Astrocyte (in vitro differentiated cells and primary cell): ENCODE measurements around the gene FGF12. TPM values are rescaled to one million over a fixed set of nuclear protein-coding genes. Genes with fewer than 3 reads are reported as not detected.

ENCODE experiments used
- DNase-seq: peaks from one replicate; pipeline ENCODE4 v3.0.0-alpha.2; 2010; ENCODE audit warnings: low read depth
- FAIRE-seq: peaks from 2 replicates; lab custom pipeline; 2011; peaks lifted over from hg19 to GRCh38; lab: Jason Lieb, UNC
- H2AFZ ChIP-seq: 2 replicates; pipeline ENCODE4 v1.6.0; 2012; ENCODE audit warnings: low read depth, low read length, inconsistent platforms
- H3K27ac ChIP-seq: 2 replicates; pipeline ENCODE4 v1.5.1; 2011; ENCODE audit warnings: low read depth, low read length, inconsistent platforms
- H3K27me3 ChIP-seq: 2 replicates; pipeline ENCODE4 v1.6.0; 2011; ENCODE audit warnings: low read length, inconsistent platforms; ENCODE audit not compliant: insufficient read depth
- H3K36me3 ChIP-seq: 2 replicates; pipeline ENCODE4 v1.5.1; 2011; ENCODE audit warnings: low read length, inconsistent platforms; ENCODE audit not compliant: insufficient read depth
- H3K4me1 ChIP-seq: 2 replicates; pipeline ENCODE4 v1.5.1; 2011; ENCODE audit warnings: low read length, inconsistent platforms; ENCODE audit not compliant: insufficient read depth
- H3K4me2 ChIP-seq: 2 replicates; pipeline ENCODE4 v1.6.0; 2012; ENCODE audit warnings: low read length, inconsistent platforms
- H3K4me3 ChIP-seq: 2 replicates; pipeline ENCODE4 v1.5.1; 2011; ENCODE audit warnings: low read depth, mild to moderate bottlenecking, low read length, inconsistent platforms; ENCODE audit not compliant: insufficient read depth
- H3K79me2 ChIP-seq: 2 replicates; pipeline ENCODE4 v1.6.0; 2012; ENCODE audit warnings: mild to moderate bottlenecking, low read length, inconsistent platforms; ENCODE audit not compliant: insufficient read depth
- H3K9ac ChIP-seq: 2 replicates; pipeline ENCODE4 v1.6.0; 2012; ENCODE audit warnings: mild to moderate bottlenecking, low read length, inconsistent platforms
- H3K9me3 ChIP-seq: 2 replicates; pipeline ENCODE4 v1.5.1; 2012; ENCODE audit warnings: low read depth, mild to moderate bottlenecking, low read length, inconsistent platforms; ENCODE audit not compliant: insufficient read depth
- H4K20me1 ChIP-seq: 2 replicates; pipeline ENCODE4 v1.6.0; 2012; ENCODE audit warnings: low read length, inconsistent platforms; ENCODE audit not compliant: insufficient read depth
- H3K27ac Mint-ChIP-seq: one replicate; pipeline ENCODE4 v1.8.0; 2021; ENCODE audit warnings: mild to moderate bottlenecking, mixed read lengths; ENCODE audit not compliant: unreplicated experiment
- H3K27me3 Mint-ChIP-seq: one replicate; pipeline ENCODE4 v1.8.0; 2021; ENCODE audit warnings: low read depth, mixed read lengths; ENCODE audit not compliant: unreplicated experiment
- H3K36me3 Mint-ChIP-seq: one replicate; pipeline ENCODE4 v1.8.0; 2021; ENCODE audit warnings: low read depth, mixed read lengths; ENCODE audit not compliant: unreplicated experiment
- H3K4me1 Mint-ChIP-seq: one replicate; pipeline ENCODE4 v1.8.0; 2021; ENCODE audit warnings: low read depth, mixed read lengths; ENCODE audit not compliant: unreplicated experiment
- H3K4me3 Mint-ChIP-seq: one replicate; pipeline ENCODE4 v1.8.0; 2021; ENCODE audit warnings: mild to moderate bottlenecking, moderate library complexity, mixed read lengths; ENCODE audit not compliant: unreplicated experiment
- H3K9me3 Mint-ChIP-seq: one replicate; pipeline ENCODE4 v1.8.0; 2021; ENCODE audit warnings: mild to moderate bottlenecking, mixed read lengths; ENCODE audit not compliant: unreplicated experiment
- EZH2 ChIP-seq: IDR thresholded peaks from 2 replicates; pipeline ENCODE4 v1.6.1; 2012; ENCODE audit warnings: mild to moderate bottlenecking, low read length, inconsistent platforms; ENCODE audit not compliant: insufficient read depth
- total RNA-seq: library from RNA; stranded (reverse); gene quantifications from 2 replicates; pipeline ENCODE4 v1.2.1, GENCODE V29; 2021
- TF ChIP-seq, protein P1 (sequence below): IDR thresholded peaks from 2 replicates; pipeline ENCODE4 v1.5.1; 2011; ENCODE audit warnings: low read depth, mild to moderate bottlenecking, inconsistent platforms, low read length, moderate library complexity; ENCODE audit not compliant: insufficient read depth

Gene FGF12
- total RNA-seq, 1 donor from 2014 or later: 1.4 TPM

DNA sequence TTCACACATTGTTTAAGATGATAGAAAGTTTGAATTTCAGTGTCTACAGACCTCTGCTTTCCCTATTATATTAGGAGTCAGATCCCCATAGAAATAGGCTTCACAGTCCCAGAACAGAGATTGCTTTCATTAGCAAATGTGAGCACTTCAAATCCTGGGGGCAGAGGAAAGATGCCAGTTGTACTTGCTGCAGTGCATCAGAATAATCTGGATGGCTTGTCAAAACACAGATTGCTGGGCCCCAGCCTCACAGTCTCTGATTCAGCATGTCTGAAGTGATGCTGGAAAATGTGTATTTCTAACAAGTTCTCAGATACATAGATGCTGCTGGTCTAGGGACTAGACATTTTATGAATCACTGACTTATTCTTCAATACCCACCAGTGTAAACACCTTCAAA is 375.2 kb downstream of the FGF12 start:
- TF ChIP-seq EZH2: no peak
- TF ChIP-seq, protein P1, sequence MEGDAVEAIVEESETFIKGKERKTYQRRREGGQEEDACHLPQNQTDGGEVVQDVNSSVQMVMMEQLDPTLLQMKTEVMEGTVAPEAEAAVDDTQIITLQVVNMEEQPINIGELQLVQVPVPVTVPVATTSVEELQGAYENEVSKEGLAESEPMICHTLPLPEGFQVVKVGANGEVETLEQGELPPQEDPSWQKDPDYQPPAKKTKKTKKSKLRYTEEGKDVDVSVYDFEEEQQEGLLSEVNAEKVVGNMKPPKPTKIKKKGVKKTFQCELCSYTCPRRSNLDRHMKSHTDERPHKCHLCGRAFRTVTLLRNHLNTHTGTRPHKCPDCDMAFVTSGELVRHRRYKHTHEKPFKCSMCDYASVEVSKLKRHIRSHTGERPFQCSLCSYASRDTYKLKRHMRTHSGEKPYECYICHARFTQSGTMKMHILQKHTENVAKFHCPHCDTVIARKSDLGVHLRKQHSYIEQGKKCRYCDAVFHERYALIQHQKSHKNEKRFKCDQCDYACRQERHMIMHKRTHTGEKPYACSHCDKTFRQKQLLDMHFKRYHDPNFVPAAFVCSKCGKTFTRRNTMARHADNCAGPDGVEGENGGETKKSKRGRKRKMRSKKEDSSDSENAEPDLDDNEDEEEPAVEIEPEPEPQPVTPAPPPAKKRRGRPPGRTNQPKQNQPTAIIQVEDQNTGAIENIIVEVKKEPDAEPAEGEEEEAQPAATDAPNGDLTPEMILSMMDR: no peak
- Histone ChIP-seq H3K4me1 (peaks cover 3% of the 10 kb centered on the region), H4K20me1 (no peaks in the 10 kb centered on the region), H3K27me3 (no peaks in the 10 kb centered on the region), H3K9me3 (no peaks in the 10 kb centered on the region), H2AFZ (no peak overlapping the region), H3K9ac (no peak overlapping the region), H3K4me3 (no peak overlapping the region), H3K27ac (no peak overlapping the region), H3K4me2 (no peak overlapping the region), H3K79me2 (no peaks in the 10 kb centered on the region), H3K36me3 (no peaks in the 10 kb centered on the region)
- no peaks in the 10 kb centered on the region for H3K4me1 Mint-ChIP-seq
- no peaks in the 10 kb centered on the region for H3K9me3 Mint-ChIP-seq
- H3K27ac Mint-ChIP-seq: no peak overlapping the region
- no peak overlapping the region for H3K4me3 Mint-ChIP-seq
- no peaks in the 10 kb centered on the region for H3K27me3 Mint-ChIP-seq
- no peak for DNase-seq
- no peak for FAIRE-seq
- H3K36me3 Mint-ChIP-seq: no peaks in the 10 kb centered on the region

DNA sequence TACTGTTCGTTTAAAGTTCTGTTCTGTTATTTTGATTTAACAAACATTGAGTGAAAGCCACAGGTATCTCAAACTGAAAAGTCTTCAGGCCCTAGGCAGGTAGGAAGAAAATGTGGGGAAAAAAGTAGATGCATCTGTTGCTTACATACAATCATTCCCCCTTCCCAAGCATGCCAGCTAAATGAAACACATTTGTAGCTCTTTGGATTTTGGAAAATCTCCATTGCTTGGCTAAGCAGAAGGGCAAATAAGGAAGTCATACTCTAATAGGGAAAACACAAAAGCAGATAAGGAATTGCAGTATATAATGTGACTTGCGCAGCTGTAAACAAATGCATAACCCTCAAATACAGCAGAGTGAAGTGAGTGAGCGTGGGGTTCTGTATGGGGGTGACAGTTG is 375.9 kb downstream of the FGF12 start:
- Mint-ChIP-seq H3K4me3 (no peak overlapping the region), H3K9me3 (no peaks in the 10 kb centered on the region), H3K27ac (no peak overlapping the region), H3K27me3 (no peaks in the 10 kb centered on the region), H3K4me1 (no peaks in the 10 kb centered on the region), H3K36me3 (no peaks in the 10 kb centered on the region)
- Histone ChIP-seq H3K36me3 (no peaks in the 10 kb centered on the region), H3K4me2 (no peak overlapping the region), H4K20me1 (no peaks in the 10 kb centered on the region), H3K9ac (no peak overlapping the region), H2AFZ (no peak overlapping the region), H3K4me3 (no peak overlapping the region), H3K79me2 (no peaks in the 10 kb centered on the region), H3K27me3 (no peaks in the 10 kb centered on the region), H3K4me1 (peaks cover 3% of the 10 kb centered on the region), H3K9me3 (no peaks in the 10 kb centered on the region), H3K27ac (no peak overlapping the region)
- DNase-seq (no peak), FAIRE-seq (no peak)
- TF ChIP-seq, protein P1: no peak
- no peak for TF ChIP-seq EZH2

DNA sequence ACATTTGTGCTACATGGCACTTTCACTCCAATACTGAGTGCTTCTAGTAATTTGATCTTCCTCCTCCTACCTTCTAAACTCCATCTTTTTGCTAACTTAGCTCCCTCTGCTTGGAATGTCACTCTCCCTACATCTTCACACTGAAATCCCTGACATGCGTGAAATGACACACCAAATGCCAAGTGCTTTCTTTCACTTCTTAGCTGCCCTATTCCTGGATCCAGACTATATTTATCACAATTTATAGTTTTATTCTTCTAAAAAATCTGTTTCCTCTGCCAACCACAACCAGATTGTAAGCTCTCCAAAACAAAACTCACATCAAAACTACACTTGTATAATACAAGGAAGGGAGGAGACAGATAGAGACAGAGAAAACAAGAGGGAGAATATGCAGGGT is 387.3 kb downstream of the FGF12 start:
- Mint-ChIP-seq H3K27ac (no peak overlapping the region), H3K9me3 (no peaks in the 10 kb centered on the region), H3K4me1 (no peaks in the 10 kb centered on the region), H3K4me3 (no peak overlapping the region), H3K36me3 (no peaks in the 10 kb centered on the region), H3K27me3 (no peaks in the 10 kb centered on the region)
- DNase-seq (no peak), FAIRE-seq (no peak)
- no peak overlapping the region for H3K27ac ChIP-seq
- H3K79me2 ChIP-seq: no peaks in the 10 kb centered on the region
- no peaks in the 10 kb centered on the region for H3K36me3 ChIP-seq
- no peaks in the 10 kb centered on the region for H3K9me3 ChIP-seq
- no peaks in the 10 kb centered on the region for H4K20me1 ChIP-seq
- no peak overlapping the region for H3K9ac ChIP-seq
- no peaks in the 10 kb centered on the region for H3K27me3 ChIP-seq
- no peaks in the 10 kb centered on the region for H3K4me1 ChIP-seq
- H2AFZ ChIP-seq: no peak overlapping the region
- H3K4me3 ChIP-seq: no peak overlapping the region
- TF ChIP-seq EZH2: no peak
- TF ChIP-seq, protein P1: no peak
- no peak overlapping the region for H3K4me2 ChIP-seq
